ENCODE results near the gene GPT2. TPM values are rescaled to one million over a fixed set of nuclear protein-coding genes. Genes with fewer than 3 reads are reported as not detected.

GPT2 gene
- total RNA-seq, 1 donor from 2014 or later, result 7.9 TPM

DNA sequence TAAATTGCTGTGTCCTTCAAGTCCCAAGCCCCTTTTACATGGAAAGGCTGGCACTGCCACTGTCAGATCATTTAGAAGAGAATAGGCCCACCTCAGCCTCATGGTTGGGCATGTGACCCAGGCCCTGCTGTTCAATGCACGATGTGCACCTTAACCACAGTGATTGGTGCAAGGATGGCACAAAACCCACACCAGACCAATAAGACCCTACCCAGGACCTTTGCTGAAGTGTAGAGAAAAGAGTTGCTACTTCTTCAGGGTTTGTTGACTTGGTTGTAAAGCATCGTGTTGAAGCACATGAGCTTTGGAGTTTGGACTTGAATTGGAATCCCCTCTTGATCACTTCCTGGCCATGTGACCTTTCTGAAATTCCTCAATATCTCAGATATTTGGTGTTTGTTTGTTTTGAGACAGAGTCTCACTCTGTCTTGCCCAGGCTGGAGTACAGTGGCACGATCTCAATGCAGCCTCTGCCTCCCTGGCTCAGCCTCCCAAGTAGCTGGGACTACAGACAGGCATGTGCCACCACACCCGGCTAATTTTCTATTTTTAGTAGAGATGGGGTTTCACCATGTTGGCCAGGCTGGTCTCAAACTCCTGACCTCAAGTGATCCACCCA is 64.5 kb downstream of the GPT2 start:
- intact Hi-C loops (cut with DNase I), result loop anchor here (10.0 kb wide), 1 partner anchor 1216 kb away; no protein-coding TSS in a partner anchor
- Histone ChIP-seq H3K9me3 (no peaks in the 10 kb centered on the region), H3K4me3 (no peak overlapping the region), H3K36me3 (no peaks in the 10 kb centered on the region), H3K4me1 (no peaks in the 10 kb centered on the region), H3K27ac (no peak overlapping the region), H3K27me3 (no peaks in the 10 kb centered on the region)
- no peak for DNase-seq (ENCODE audit: low spot score in 2 of 2)
- TF ChIP-seq, protein P1, sequence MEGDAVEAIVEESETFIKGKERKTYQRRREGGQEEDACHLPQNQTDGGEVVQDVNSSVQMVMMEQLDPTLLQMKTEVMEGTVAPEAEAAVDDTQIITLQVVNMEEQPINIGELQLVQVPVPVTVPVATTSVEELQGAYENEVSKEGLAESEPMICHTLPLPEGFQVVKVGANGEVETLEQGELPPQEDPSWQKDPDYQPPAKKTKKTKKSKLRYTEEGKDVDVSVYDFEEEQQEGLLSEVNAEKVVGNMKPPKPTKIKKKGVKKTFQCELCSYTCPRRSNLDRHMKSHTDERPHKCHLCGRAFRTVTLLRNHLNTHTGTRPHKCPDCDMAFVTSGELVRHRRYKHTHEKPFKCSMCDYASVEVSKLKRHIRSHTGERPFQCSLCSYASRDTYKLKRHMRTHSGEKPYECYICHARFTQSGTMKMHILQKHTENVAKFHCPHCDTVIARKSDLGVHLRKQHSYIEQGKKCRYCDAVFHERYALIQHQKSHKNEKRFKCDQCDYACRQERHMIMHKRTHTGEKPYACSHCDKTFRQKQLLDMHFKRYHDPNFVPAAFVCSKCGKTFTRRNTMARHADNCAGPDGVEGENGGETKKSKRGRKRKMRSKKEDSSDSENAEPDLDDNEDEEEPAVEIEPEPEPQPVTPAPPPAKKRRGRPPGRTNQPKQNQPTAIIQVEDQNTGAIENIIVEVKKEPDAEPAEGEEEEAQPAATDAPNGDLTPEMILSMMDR (IDR thresholded peaks at IDR 0.05), result no peak

DNA sequence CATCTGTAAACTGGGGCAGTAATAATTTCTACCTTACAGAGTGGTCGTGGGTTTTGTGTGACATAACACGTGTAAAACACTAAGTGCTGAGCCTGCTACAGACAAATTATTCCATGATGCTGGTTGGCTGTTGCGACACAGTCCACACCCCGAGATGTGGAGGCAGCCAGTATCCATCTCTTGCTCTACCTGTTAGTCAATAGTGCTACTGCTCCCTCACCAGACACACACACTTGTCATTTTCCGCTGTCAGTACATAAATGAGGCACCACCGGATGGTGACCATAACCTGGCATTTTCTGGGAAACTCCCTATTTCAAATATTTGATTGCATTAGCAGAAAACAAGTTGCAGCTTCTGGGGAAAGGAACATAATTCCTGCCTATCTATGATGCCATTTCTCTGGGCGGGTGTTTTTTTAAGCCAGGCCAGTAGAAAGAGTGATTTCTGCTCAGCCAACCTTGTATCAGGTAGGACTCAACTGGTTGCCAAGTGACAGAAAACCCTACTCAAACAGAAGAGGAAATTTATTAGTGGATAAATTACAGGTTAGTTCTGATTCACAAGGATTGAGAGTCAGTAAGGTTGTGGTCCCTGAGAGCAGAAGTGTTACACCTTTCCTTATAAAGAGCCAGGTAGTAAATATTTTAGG is 65.2 kb downstream of the GPT2 start:
- Histone ChIP-seq H3K36me3 (peaks cover 0 to under 1% of the 10 kb centered on the region in 2 donors), H3K27ac (no peak overlapping the region), H3K4me1 (no peaks in the 10 kb centered on the region), H3K9me3 (no peaks in the 10 kb centered on the region), H3K27me3 (no peaks in the 10 kb centered on the region), H3K4me3 (no peak overlapping the region)
- DNase-seq (ENCODE audit: low spot score in 2 of 2), result no peak
- TF ChIP-seq, protein P1 (IDR thresholded peaks at IDR 0.05), result no peak
- intact Hi-C loops (cut with DNase I), result loop anchor here (10.0 kb wide), 1 partner anchor 1215 kb away; no protein-coding TSS in a partner anchor

DNA sequence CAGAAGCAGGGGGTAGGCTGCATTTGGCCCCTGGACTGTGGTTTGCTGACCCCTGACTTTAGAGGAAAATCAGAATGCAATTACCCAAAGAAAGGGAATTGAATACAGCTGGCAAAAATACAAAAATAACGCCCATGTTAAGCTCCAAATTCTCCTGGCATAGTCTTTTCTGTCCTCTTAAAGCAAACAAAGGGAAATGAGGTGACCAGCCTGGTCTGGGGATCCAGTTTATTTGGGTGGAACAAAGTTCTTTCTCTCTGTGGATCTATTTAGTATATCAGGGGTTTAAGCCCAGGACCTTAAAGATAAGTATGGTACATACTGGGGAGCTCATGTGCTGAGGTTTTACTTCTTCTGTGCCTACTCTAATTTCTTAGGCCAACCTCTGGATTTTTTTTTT is 65.8 kb downstream of the GPT2 start:
- no peak for DNase-seq (ENCODE audit: low spot score in 2 of 2)
- TF ChIP-seq, protein P1 (IDR thresholded peaks at IDR 0.05), result no peak
- no peaks in the 10 kb centered on the region for H3K27me3 ChIP-seq
- intact Hi-C loops (cut with DNase I), result no loop called here
- H3K4me1 ChIP-seq, result no peaks in the 10 kb centered on the region
- peaks cover 3 to 6% of the 10 kb centered on the region in 2 donors for H3K36me3 ChIP-seq
- H3K27ac ChIP-seq, result no peak overlapping the region
- H3K4me3 ChIP-seq, result no peak overlapping the region
- H3K9me3 ChIP-seq, result no peaks in the 10 kb centered on the region

DNA sequence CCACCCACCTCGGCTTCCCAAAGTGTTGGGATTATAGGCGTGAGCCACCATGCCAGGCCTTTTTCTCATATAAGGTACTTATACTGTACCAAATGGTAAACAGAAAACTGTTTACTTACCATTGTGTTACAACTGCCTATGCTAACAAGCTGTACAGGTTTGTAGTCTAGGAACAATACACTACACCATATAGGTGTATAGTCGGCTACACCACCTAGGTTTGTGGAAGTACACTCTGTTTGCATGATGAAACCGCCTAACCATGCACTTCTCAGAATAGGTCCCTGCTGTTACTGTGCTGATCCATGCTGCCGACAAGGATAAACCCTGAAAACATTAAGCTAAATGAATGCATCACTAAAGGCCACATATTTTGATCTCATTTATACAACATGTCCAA is 70.4 kb downstream of the GPT2 start:
- Histone ChIP-seq H3K27me3 (no peaks in the 10 kb centered on the region), H3K4me1 (no peaks in the 10 kb centered on the region), H3K4me3 (no peak overlapping the region), H3K9me3 (no peaks in the 10 kb centered on the region), H3K36me3 (peaks cover 43 to 45% of the 10 kb centered on the region in 2 donors), H3K27ac (no peak overlapping the region)
- DNase-seq (ENCODE audit: low spot score in 2 of 2), result no peak
- intact Hi-C loops (cut with DNase I), result no loop called here
- TF ChIP-seq, protein P1 (IDR thresholded peaks at IDR 0.05), result no peak

DNA sequence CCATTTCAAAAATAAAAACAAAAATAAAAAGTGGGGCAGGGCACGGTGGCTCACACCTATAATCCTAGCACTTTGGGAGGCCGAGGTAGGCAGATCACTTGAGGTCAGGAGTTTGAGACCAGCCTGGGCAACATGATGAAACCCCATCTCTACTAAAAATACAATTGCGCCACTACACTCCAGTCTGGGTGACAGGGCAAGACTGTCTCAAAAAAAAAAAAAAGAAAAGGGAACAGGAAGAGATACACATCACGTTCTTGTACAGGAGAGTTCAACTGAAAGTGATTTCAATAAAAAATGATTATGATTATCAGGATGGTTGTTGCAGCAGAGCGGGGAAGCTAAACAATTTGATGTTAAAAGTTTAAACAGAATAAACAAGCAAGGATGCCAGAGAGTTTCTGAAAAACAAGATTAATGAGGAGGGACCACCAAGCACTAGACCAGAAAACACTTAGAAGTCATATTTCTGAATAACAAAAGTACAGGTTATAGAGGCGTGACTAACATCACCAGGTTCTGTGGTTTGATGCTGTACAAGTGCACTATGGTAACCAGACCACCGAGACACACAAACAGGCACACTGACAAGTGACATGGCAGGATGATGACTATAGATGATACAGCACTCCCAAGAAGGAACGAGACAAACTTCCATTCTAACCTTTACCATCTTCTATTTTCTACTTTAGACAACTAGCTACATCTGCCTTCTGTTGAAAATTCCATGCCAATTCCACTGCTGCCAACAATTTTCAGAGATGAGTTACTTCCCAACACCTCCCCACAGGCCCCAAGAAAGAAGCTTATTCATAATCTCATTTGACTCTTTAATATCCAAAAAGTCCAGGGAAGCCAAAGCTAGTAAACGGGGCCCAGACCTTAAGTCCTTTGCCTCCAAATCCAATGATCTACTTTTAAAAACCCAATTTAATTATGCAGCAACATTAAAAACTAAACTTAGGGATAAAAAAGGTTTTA is 77.5 kb downstream of the GPT2 start:
- TF ChIP-seq, protein P1 (IDR thresholded peaks at IDR 0.05), result no peak
- no peak for DNase-seq (ENCODE audit: low spot score in 2 of 2)
- H3K9me3 ChIP-seq, result no peaks in the 10 kb centered on the region
- no peaks in the 10 kb centered on the region for H3K27me3 ChIP-seq
- H3K4me1 ChIP-seq, result no peaks in the 10 kb centered on the region
- intact Hi-C loops (cut with DNase I), result no loop called here
- H3K27ac ChIP-seq, result no peak overlapping the region
- H3K4me3 ChIP-seq, result no peak overlapping the region
- peaks cover 87 to 89% of the 10 kb centered on the region in 2 donors for H3K36me3 ChIP-seq
